Inflammatory macrophage treated with lipopolysaccharide for 4 hours (primary cell): ENCODE data around the gene CYTH3.

Source experiments
- DNase-seq: peaks from one replicate; pipeline ENCODE4 v3.0.0-alpha.2; 2020

Gene CYTH3

GRCh38 chr7:6142871-6143380 is 129.5 kb downstream of the CYTH3 start:
- no peak for DNase-seq

- peak; percentile 23 for DNase-seq
These were observed 133.0 kb downstream of the CYTH3 start for GRCh38 chr7:6139189-6139996.

- DNase-seq = no peak
These were observed 135.9 kb downstream of the CYTH3 start for GRCh38 chr7:6136475-6136874.

- DNase-seq = no peak
These were observed 139.2 kb downstream of the CYTH3 start for GRCh38 chr7:6133249-6133648.

- no peak for DNase-seq
These were observed 142.3 kb downstream of the CYTH3 start for GRCh38 chr7:6130007-6130587.

GRCh38 chr7:6128205-6128604 is 144.2 kb downstream of the CYTH3 start:
- no peak for DNase-seq

GRCh38 chr7:6127110-6127490 is 145.3 kb downstream of the CYTH3 start:
- no peak for DNase-seq

GRCh38 chr7:6123843-6124242 is 148.6 kb downstream of the CYTH3 start:
- no peak for DNase-seq

GRCh38 chr7:6121141-6121540 is 151.3 kb downstream of the CYTH3 start:
- DNase-seq = no peak

- no peak for DNase-seq
These were observed 154.9 kb downstream of the CYTH3 start for GRCh38 chr7:6117533-6117932.

GRCh38 chr7:6116211-6116610 is 156.2 kb downstream of the CYTH3 start:
- DNase-seq = no peak
